Vagina (tissue), 2 donors: ENCODE measurements around the gene CFHR4.

Experiments
- POLR2A ChIP-seq, 2 donors: fragments of 450-650 bp; IDR thresholded peaks; one replicate each; pipeline ENCODE4 v1.6.1; 2017; ENCODE audit warnings: antibody characterized with exemption in 2 of 2, mild to moderate bottlenecking in 2 of 2, moderate library complexity in 2 of 2
- POLR2AphosphoS5 ChIP-seq, 2 donors: sonication (generic); formaldehyde crosslinking; IDR thresholded peaks; one replicate each; pipeline ENCODE4 v1.9.0; 2017; ENCODE audit warnings: antibody characterized with exemption in 2 of 2, mild to moderate bottlenecking in 2 of 2, low read depth in 1 of 2; ENCODE audit not compliant: insufficient read depth in 1 of 2
- TF ChIP-seq, protein P1 (sequence below), 3 experiments: fragments of 450-650 bp in 2 of 3; fragments of 200-600 bp in 1 of 3; sonication (generic) in 1 of 3; IDR thresholded peaks; one replicate each; pipeline ENCODE4 v1.5.1; 2017 to 2019; ENCODE audit warnings: antibody characterized with exemption in 3 of 3, mild to moderate bottlenecking in 2 of 3, moderate library complexity in 2 of 3

- TF ChIP-seq POLR2AphosphoS5 (IDR thresholded peaks at IDR 0.05; ENCODE audit: insufficient read depth in 1 of 2, low read depth in 1 of 2) (no peak), POLR2A (IDR thresholded peaks at IDR 0.05) (no peak)
- TF ChIP-seq, protein P1, sequence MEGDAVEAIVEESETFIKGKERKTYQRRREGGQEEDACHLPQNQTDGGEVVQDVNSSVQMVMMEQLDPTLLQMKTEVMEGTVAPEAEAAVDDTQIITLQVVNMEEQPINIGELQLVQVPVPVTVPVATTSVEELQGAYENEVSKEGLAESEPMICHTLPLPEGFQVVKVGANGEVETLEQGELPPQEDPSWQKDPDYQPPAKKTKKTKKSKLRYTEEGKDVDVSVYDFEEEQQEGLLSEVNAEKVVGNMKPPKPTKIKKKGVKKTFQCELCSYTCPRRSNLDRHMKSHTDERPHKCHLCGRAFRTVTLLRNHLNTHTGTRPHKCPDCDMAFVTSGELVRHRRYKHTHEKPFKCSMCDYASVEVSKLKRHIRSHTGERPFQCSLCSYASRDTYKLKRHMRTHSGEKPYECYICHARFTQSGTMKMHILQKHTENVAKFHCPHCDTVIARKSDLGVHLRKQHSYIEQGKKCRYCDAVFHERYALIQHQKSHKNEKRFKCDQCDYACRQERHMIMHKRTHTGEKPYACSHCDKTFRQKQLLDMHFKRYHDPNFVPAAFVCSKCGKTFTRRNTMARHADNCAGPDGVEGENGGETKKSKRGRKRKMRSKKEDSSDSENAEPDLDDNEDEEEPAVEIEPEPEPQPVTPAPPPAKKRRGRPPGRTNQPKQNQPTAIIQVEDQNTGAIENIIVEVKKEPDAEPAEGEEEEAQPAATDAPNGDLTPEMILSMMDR (IDR thresholded peaks at IDR 0.05) = no peak
These were observed 3.4 kb downstream of the CFHR4 start for GRCh38 chr1:196891251-196891650.
